Activated CD4-positive, alpha-beta T cell treated with anti-CD3 and anti-CD28 coated beads for 24 hours (primary cell): ENCODE measurements around the gene IFNE.
A peak's percentile ranks its signal among the peaks of the same experiment; 100 is the strongest.
"Not testable (repeated sequence)": the region's sequence is repeated elsewhere in the genome, so short reads cannot be mapped to it uniquely, and the experiment has no call there.

Experiments used
- DNase-seq, 2 donors: peaks; one replicate each; pipeline ENCODE4 v3.0.0-alpha.2; 2020; ENCODE audit warnings: low read depth in 2 of 2

Gene IFNE

GRCh38 chr9:21499912-21500311, 17.8 kb upstream of the IFNE start:
- DNase-seq: no peak

- no peak for DNase-seq
Observed at GRCh38 chr9:21491756-21492155, 9.6 kb upstream of the IFNE start.

GRCh38 chr9:21481470-21482056, 550 bp downstream of the IFNE start:
- DNase-seq: no peak

- DNase-seq: no peak
Observed at GRCh38 chr9:21479152-21479702, 2.9 kb downstream of the IFNE start.

GRCh38 chr9:21477466-21477865, 4.6 kb downstream of the IFNE start:
- no peak for DNase-seq

- DNase-seq: no peak
Observed at GRCh38 chr9:21473236-21473635, 8.9 kb downstream of the IFNE start.

GRCh38 chr9:21470126-21470525, 12.0 kb downstream of the IFNE start:
- no peak for DNase-seq

- no peak for DNase-seq
Observed at GRCh38 chr9:21465859-21466518, 16.1 kb downstream of the IFNE start.

- no peak for DNase-seq
Observed at GRCh38 chr9:21465138-21465537, 17.0 kb downstream of the IFNE start.

- no peak for DNase-seq
Observed at GRCh38 chr9:21461377-21461776, 20.7 kb downstream of the IFNE start.

GRCh38 chr9:21455320-21455719, 26.8 kb downstream of the IFNE start:
- peak in 1 of 2 donors; percentile 3 for DNase-seq

- DNase-seq: no peak
Observed at GRCh38 chr9:21454149-21454548, 28.0 kb downstream of the IFNE start.

GRCh38 chr9:21452681-21453080, 29.4 kb downstream of the IFNE start:
- no peak for DNase-seq

- DNase-seq: no peak
Observed at GRCh38 chr9:21450733-21451394, 31.2 kb downstream of the IFNE start.

- DNase-seq: not testable (repeated sequence)
Observed at GRCh38 chr9:21449312-21449711, 32.8 kb downstream of the IFNE start.

- DNase-seq: no peak
Observed at GRCh38 chr9:21443849-21444625, 38.1 kb downstream of the IFNE start.

GRCh38 chr9:21440139-21440538, 42.0 kb downstream of the IFNE start, which contains the start of gene IFNA1:
Gene IFNA1, plus strand, starts transcription at chr9:21440439. Its CDS starts 69 bp downstream, at chr9:21440508.
- no peak for DNase-seq

- not testable (repeated sequence) for DNase-seq
Observed at GRCh38 chr9:21435015-21435383, 47.1 kb downstream of the IFNE start.

GRCh38 chr9:21434202-21435014, 47.7 kb downstream of the IFNE start:
- DNase-seq: peak; percentile 14 to 29

- no peak for DNase-seq
Observed at GRCh38 chr9:21432672-21433425, 49.3 kb downstream of the IFNE start.
